ENCODE measurements around the gene OR6C68.
"Not testable (repeated sequence)": the region's sequence is repeated elsewhere in the genome, so short reads cannot be mapped to it uniquely, and the experiment has no call there.

OR6C68 gene

DNA sequence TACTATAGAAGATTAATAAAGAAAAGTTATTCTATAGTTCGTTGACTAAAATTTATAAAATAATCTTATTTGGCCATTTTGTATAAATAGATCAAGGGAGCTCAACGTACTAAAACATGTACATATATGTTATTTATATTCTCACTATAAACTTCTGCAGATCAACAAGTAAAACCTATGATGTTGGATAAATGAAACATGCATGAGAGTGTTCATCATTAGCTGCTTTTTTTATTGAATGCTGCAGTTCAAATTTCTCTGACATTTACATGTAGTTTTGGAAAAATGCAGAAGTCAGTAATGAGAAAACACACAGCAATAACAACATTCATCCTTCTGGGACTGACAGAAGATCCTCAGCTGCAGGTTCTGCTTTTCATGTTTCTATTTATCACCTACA is at the start of gene OR6C68:
OR6C68 (plus strand) TSS at position 301 of the 400 bp plus-strand sequence; CDS start at position 301, 0 bp downstream.
- DNase-seq (ENCODE audit: low read depth in 2 of 2) = no peak

- no peak for DNase-seq (ENCODE audit: low read depth in 2 of 2)
Observed at GRCh38 chr12:55443776-55444175, 48.4 kb upstream of the OR6C68 start, which contains the start of gene OR6C2. TSS of gene OR6C2 (plus strand) at chr12:55444076. CDS start at chr12:55452214, 8,138 bp downstream.

DNA sequence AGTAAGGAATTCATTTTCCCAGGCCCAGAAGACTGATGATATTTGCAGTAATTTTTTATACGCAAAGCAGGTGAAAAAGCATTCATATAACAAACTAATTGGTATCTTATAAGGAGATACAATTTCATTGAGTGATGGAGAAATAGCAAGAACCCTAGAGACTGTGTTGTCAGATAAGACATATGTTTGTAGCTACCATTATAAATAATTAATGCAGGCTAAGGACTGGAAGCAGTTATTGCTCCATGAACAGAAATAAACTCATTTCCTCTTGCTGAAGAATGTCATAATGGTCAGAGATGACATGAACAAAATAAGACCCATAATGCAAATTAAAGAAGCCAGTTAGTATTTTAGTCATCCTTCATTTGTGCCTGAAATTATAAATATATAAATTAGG is 46.8 kb upstream of the OR6C68 start:
- DNase-seq (ENCODE audit: low read depth in 2 of 2) = no peak

- DNase-seq (ENCODE audit: low read depth in 2 of 2) = no peak
Observed at GRCh38 chr12:55446326-55446725, 45.9 kb upstream of the OR6C68 start.

DNA sequence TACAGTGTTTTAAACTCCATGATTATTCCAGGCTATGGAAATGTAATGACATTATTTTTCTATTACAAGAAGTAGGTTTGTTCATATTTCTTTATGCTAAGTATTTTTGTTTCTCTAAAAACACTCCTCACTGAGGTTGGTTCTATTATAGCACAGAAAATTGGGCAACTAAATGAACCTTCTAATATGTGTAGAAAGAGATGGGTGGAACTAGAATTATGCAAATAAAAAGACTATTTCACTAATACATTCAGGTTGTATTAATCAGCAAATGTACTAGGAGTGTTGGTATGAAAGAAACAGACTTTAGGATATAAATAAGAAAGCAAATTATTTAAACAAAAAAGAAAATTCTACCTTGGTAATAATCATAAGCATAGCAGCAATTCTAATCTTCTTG is 43.4 kb upstream of the OR6C68 start:
- DNase-seq (ENCODE audit: low read depth in 2 of 2) = no peak

GRCh38 chr12:55464926-55465325 is 27.3 kb upstream of the OR6C68 start:
- not testable (repeated sequence) for DNase-seq (ENCODE audit: low read depth in 2 of 2)

GRCh38 chr12:55467836-55468235 is 24.3 kb upstream of the OR6C68 start:
- DNase-seq (ENCODE audit: low read depth in 2 of 2) = no peak

- DNase-seq (ENCODE audit: low read depth in 2 of 2) = no peak
Observed at GRCh38 chr12:55469291-55469690, 22.9 kb upstream of the OR6C68 start.

DNA sequence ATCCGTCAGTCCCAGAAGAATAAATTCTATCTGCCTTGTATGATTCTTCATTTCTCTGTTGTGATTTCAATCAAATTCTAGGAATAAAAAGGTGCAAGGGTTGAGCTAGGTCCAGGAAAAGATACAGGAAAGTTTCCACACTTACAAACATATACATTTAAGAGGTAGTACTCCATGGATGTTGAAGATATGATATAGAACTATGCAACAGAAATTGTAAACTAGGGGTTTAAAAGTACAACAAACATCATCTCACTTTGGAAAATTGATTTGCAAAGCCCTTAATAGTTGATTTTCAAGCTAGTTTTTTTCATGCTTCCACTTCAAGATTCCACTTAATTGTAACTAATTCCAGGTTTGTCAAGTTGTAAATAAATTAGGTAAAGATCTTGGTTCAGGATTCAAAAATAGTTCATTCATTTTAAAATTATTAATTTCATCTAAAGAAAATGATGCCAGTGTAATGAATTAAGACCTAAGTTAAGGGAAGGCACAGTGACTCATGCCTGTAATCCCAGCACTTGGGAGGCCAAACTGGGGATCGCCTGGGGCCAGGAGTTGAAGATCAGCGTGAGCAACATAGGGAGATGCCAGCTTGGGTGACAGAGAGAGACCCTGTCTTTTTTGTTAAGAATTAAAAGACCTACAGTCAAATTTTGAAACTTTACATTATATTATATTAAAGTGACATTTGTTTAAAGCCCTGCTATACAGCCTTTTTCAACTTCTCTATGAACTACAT is 21.9 kb upstream of the OR6C68 start, which contains the start of gene OR6C70:
OR6C70 (minus strand) TSS at position 51 of the 742 bp plus-strand sequence; CDS start at position 51, 0 bp downstream.
- DNase-seq (ENCODE audit: low read depth in 2 of 2) = no peak

- no peak for DNase-seq (ENCODE audit: low read depth in 2 of 2)
Observed at GRCh38 chr12:55472264-55472663, 19.9 kb upstream of the OR6C68 start.

- not testable (repeated sequence) for DNase-seq (ENCODE audit: low read depth in 2 of 2)
Observed at GRCh38 chr12:55479136-55479535, 13.0 kb upstream of the OR6C68 start.

- not testable (repeated sequence) for DNase-seq (ENCODE audit: low read depth in 2 of 2)
Observed at GRCh38 chr12:55484284-55484683, 7.9 kb upstream of the OR6C68 start.

DNA sequence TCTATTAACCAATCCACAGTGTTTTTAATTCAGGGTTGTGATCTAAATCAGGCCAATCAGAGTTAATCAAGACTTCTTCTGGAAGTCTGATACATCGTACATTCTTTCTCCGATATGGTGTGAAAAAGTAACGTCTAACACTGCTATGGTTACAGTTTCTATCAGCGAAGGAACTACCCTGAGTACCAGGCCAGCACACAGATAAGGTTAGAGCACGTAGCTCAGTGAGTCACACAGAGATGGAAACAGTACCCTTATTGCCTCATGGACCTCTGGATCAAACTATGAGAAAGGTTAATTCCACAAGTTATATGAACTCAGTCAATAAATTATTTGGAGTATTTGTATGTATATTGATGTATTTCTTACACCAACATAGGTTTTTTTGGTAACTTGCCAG is 3.3 kb downstream of the OR6C68 start:
- DNase-seq (ENCODE audit: low read depth in 2 of 2) = no peak

GRCh38 chr12:55499231-55499630 is 7.1 kb downstream of the OR6C68 start:
- no peak for DNase-seq (ENCODE audit: low read depth in 2 of 2)

GRCh38 chr12:55499810-55500252 is 7.7 kb downstream of the OR6C68 start:
- no peak for DNase-seq (ENCODE audit: low read depth in 2 of 2)

DNA sequence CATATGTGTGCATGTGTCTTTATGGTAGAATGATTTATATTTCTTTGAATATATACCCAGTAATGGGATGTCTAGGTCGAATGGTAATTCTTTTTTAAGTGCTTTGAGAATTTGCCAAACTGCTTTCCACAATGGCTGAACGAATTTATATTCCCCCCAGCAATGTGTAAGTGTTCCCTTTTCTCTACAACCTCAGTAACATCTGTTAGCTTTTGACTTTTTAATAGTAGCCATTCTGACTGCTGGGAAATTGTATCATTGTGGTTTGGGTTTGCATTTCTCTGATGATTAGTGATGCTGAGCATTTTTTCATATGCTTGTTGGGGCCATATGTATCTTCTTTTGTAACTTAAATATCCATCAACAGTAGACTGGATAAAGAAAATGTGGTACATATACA is 9.4 kb downstream of the OR6C68 start:
- no peak for DNase-seq (ENCODE audit: low read depth in 2 of 2)

DNA sequence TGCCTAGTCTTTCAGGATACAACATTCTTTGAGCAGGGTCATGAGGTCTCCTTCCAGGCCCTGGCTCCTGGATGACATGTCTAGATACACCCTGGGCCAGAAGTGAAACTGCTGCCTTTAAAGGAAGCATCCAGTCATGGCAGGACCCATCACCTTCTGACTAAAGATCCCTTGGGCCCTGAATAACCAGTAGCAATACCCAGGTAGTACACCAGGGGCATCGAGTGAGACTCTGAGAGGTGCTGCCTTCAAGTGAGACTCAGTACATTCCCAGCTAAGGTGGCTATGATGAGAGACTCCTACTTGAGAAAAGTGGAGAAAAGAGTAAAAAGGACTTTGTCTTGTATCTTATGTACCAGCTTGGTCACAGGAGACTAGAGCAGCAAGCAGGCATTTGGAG is 23.5 kb downstream of the OR6C68 start:
- DNase-seq (ENCODE audit: low read depth in 2 of 2) = no peak

- DNase-seq (ENCODE audit: low read depth in 2 of 2) = no peak
Observed at GRCh38 chr12:55516391-55516790, 24.2 kb downstream of the OR6C68 start.

Data from stimulated activated CD8-positive, alpha-beta memory T cell treated with anti-CD3 and anti-CD28 coated beads, Interleukin-2, amount 100 ng/mL, for 48 hours (primary cell).